Psoas muscle (tissue), 8 donors: ENCODE data around the gene PHTF1. TPM values are rescaled to one million over a fixed set of nuclear protein-coding genes. Genes with fewer than 3 reads are reported as not detected.
A peak's percentile ranks its signal among the peaks of the same experiment; 100 is the strongest.

ENCODE experiments used
- ATAC-seq, 4 donors: fragments of 200-7000 bp; cut with Tn5 transposase; one replicate each; pipeline ENCODE4 v1.9.1; 2020; ENCODE audit warnings: moderate library complexity in 3 of 4, mild to moderate bottlenecking in 2 of 4
- DNase-seq, 2 donors: peaks; one replicate each; pipeline ENCODE4 v3.0.0-alpha.2; 2020
- H3K27ac ChIP-seq: fragments of 200-600 bp; one replicate; pipeline ENCODE4 v1.8.0; 2022
- H3K27me3 ChIP-seq, 3 donors: fragments of 200-600 bp in 1 of 3; one replicate each; pipeline versions ENCODE4 v1.6.1 to v1.8.0; 2013 to 2022; ENCODE audit warnings: low read length in 2 of 3, mild to moderate bottlenecking in 2 of 3, moderate library complexity in 1 of 3; ENCODE audit not compliant: insufficient read depth in 3 of 3
- H3K36me3 ChIP-seq, 2 donors: fragments of 200-600 bp in 1 of 2; one replicate each; pipeline versions ENCODE4 v1.6.1 to v1.8.0; 2013 to 2022; ENCODE audit warnings: low read depth in 1 of 2, mild to moderate bottlenecking in 1 of 2, moderate library complexity in 1 of 2; ENCODE audit not compliant: insufficient read depth in 1 of 2
- H3K4me1 ChIP-seq: fragments of 200-600 bp; one replicate; pipeline ENCODE4 v1.8.0; 2022
- H3K4me3 ChIP-seq: fragments of 200-600 bp; one replicate; pipeline ENCODE4 v1.8.0; 2022; ENCODE audit warnings: mild to moderate bottlenecking
- H3K9me3 ChIP-seq: fragments of 200-600 bp; one replicate; pipeline ENCODE4 v1.8.0; 2022
- WGBS, 3 donors: extraction: QIAGEN DNeasy Blood & Tissue Kit; methylation state at CpG; one replicate each; pipeline versions ENCODE4 v1.1.6 to v1.1.7; 2013; 5-methylcytosine and 5-hydroxymethylcytosine counted together
- intact Hi-C, 2 donors: fragments of 100-400 bp; cut with DNase I; formaldehyde crosslinking; loops; one replicate each; pipeline versions ENCODE4 v1.11.0 to v1.14.2; 2022
- polyA plus RNA-seq, 3 donors: library from polyadenylated mRNA; stranded (reverse); fragments of 200-250 nt; gene quantifications; one replicate each; pipeline ENCODE4 v1.2.3, GENCODE V29; 2013
- total RNA-seq, 4 donors: library from RNA; stranded (reverse); fragmentation: NEBNext Ultra II Directional in 2 of 4; extraction: Animal tissue kit (Norgen Biotek cat#: 25700) in 2 of 4; gene quantifications; one replicate each; pipeline versions ENCODE4 v1.2.1 to v1.2.4, GENCODE V29; 2021 to 2023
- TF ChIP-seq, protein P1 (sequence below): fragments of 200-600 bp; IDR thresholded peaks from one replicate; pipeline ENCODE4 v1.8.0; 2022; ENCODE audit warnings: antibody characterized with exemption
- donor health status: healthy with polysubstance abuse.
- donor health status: DM: no; HTN: no; CAD: no; lungs with moderate emphysema.
- donor health status: Bipolar disorder and iron deficiency.
- donor health status: healthy.
- donor health status: DM: yes; HTN: yes; CAD: no.
- donor health status: DM: no; HTN: no; CAD: no.
- donor health status: DM: no; HTN: no; CAD: no.
- donor health status: DM: yes; HTN: yes; CAD: no.

PHTF1 gene
- total and polyA plus RNA-seq, 7 donors: 6.0 to 14.0 (median 9.4) TPM

GRCh38 chr1:113793878-113794834 is 34.9 kb upstream of the PHTF1 start:
- DNase-seq: no peak
- no peak overlapping the region for H3K27ac ChIP-seq
- intact Hi-C loops: no loop called here
- WGBS, 3 donors: 94 to 98% (median 96%) methylated on average over 9 of the region's 9 CpGs
- H3K4me1 ChIP-seq: peaks cover 25% of the 10 kb centered on the region
- peaks cover 0 to 24% of the 10 kb centered on the region in 2 donors for H3K36me3 ChIP-seq
- no peaks in the 10 kb centered on the region for H3K27me3 ChIP-seq
- TF ChIP-seq, protein P1, sequence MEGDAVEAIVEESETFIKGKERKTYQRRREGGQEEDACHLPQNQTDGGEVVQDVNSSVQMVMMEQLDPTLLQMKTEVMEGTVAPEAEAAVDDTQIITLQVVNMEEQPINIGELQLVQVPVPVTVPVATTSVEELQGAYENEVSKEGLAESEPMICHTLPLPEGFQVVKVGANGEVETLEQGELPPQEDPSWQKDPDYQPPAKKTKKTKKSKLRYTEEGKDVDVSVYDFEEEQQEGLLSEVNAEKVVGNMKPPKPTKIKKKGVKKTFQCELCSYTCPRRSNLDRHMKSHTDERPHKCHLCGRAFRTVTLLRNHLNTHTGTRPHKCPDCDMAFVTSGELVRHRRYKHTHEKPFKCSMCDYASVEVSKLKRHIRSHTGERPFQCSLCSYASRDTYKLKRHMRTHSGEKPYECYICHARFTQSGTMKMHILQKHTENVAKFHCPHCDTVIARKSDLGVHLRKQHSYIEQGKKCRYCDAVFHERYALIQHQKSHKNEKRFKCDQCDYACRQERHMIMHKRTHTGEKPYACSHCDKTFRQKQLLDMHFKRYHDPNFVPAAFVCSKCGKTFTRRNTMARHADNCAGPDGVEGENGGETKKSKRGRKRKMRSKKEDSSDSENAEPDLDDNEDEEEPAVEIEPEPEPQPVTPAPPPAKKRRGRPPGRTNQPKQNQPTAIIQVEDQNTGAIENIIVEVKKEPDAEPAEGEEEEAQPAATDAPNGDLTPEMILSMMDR: no peak
- H3K4me3 ChIP-seq: no peak overlapping the region
- H3K9me3 ChIP-seq: no peaks in the 10 kb centered on the region
- peak in 1 of 4 donors; percentile 37 for ATAC-seq

DNA sequence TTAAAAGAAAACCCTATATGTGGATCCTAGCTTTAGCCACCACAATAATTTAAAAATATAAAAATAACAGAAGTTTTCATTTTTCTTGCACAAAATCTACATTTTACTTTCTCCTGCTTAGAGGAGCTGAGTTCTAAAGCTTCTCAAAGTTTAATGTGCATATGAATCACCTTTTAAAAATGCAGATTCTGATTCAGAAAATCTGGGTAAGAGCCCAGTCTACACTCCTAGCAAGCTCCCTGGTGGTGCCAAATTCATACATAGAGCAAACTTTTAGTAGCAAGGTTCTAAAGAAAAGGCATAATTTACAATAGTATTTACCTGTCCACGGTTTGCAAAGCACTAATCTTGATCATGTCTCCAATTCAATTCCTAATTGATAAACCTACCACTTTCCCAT is 33.7 kb upstream of the PHTF1 start:
- ATAC-seq (peak in 1 of 4 donors; percentile 28), DNase-seq (no peak)
- no peak overlapping the region for H3K27ac ChIP-seq
- TF ChIP-seq, protein P1: no peak
- H3K36me3 ChIP-seq: peaks cover 0 to 24% of the 10 kb centered on the region in 2 donors
- 91 to 93% (median 93%) methylated on average over 1 of the region's 1 CpG for WGBS, 3 donors
- intact Hi-C loops: no loop called here
- H3K9me3 ChIP-seq: no peaks in the 10 kb centered on the region
- H3K4me3 ChIP-seq: no peak overlapping the region
- peaks cover 26% of the 10 kb centered on the region for H3K4me1 ChIP-seq
- H3K27me3 ChIP-seq: no peaks in the 10 kb centered on the region

DNA sequence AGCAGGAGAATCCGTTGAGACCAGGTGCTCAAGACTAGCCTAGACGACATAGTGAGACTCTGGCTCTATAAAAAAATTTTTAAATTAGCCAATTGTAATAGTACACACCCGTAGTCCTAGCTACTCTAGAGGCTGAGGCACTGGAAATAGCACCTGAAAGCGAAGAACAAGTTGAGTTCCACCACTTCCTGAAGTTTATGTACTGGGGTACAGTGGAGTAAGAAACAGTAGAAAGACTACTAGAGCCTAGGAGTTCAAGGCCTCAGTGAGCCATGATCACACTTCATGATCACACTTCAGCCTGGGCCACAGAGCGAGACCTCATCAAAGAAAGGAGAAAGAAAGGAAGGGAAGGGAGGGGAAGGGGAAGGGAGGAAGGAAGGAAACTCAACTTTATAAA is 33.2 kb upstream of the PHTF1 start:
- intact Hi-C loops: no loop called here
- no peak overlapping the region for H3K4me3 ChIP-seq
- DNase-seq: no peak
- no peaks in the 10 kb centered on the region for H3K9me3 ChIP-seq
- no peak overlapping the region for H3K27ac ChIP-seq
- TF ChIP-seq, protein P1: no peak
- no peaks in the 10 kb centered on the region for H3K27me3 ChIP-seq
- peaks cover 0 to 21% of the 10 kb centered on the region in 2 donors for H3K36me3 ChIP-seq
- peaks cover 25% of the 10 kb centered on the region for H3K4me1 ChIP-seq
- ATAC-seq: peak in 3 of 4 donors; percentile 19 to 32 (median 28)
- WGBS, 3 donors: 69 to 89% (median 72%) methylated on average over 5 of the region's 5 CpGs

DNA sequence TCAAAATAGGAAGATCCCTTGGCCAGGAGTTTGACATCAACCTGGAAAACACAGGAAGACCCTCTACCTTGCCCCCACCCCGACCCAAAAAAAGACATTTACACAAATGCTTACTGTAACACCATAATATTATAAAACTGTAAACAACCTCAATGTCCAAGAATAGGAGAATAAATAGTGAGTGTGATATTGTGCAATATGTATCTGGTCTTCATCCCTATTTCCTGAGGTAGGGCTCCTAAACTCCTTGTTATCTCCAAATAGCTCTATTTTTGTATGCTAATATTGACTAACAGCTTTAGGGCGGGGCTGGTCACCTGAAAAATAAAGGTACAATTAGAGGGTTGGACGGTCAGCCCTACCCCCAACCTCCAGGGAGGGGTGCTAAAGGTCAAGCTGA is 29.5 kb upstream of the PHTF1 start:
- ATAC-seq (no peak), DNase-seq (no peak)
- Histone ChIP-seq H3K36me3 (no peaks in the 10 kb centered on the region), H3K27me3 (no peaks in the 10 kb centered on the region), H3K4me1 (peaks cover 56% of the 10 kb centered on the region), H3K9me3 (no peaks in the 10 kb centered on the region), H3K27ac (no peak overlapping the region), H3K4me3 (no peak overlapping the region)
- WGBS, 3 donors: 90 to 96% (median 95%) methylated on average over 3 of the region's 3 CpGs
- intact Hi-C loops: no loop called here
- TF ChIP-seq, protein P1: no peak
